Measurements from ENCODE around the gene PHYKPL.
"Not testable (repeated sequence)": the region's sequence is repeated elsewhere in the genome, so short reads cannot be mapped to it uniquely, and the experiment has no call there.

The PHYKPL gene

GRCh38 chr5:178206166-178207101, 26.2 kb downstream of the PHYKPL start:
- no peak for DNase-seq

DNA sequence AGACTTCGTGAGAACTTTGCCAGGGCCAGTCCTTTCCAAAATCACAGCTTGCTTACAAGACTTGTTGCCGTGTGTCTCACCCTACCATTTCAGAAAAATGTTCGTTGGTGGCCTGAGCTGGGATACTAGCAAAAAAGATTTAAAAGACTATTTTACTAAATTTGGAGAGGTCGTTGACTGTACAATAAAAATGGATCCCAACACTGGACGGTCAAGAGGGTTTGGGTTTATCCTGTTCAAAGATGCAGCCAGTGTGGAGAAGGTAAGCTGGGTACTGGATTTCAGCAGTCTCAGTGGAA, 26.9 kb downstream of the PHYKPL start:
- no peak for DNase-seq

DNA sequence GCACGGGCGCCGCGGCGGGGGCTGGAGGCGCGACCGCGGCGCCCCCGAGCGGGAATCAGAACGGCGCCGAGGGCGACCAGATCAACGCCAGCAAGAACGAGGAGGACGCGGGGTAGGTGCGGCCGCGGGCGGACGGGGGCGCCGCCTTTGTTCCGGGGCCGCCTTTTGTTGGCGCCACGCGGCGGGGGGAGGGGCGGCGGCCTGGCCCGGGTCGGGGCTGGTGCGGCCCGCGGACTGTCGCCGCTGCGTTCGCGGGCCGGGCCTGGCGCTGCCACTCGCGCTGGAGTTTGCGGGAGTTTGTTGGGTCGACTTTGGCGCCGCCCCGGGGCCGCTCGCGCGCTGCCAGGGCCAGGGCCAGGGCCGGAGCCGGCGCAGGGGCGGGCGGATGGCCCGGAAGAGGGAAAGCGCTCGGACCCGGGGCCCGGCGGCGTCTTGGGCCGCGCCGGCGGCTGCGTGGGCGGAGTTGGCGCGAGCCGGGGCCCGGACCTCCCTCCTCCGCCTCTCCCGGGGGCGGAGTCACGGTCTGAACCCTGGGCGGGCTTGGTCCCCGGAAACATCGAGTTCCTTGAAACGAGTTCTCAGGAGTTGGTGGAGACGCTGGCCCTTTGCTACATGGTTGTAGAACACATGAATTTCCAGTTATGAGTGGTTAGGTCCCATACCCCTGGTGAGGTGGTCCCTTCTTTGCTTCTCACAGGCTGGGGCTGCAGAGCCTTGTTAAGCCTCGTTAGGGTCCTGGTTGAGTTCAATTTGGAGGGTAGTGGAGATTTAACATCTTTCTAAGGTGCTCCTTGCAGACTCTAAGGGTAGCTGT, 27.5 kb downstream of the PHYKPL start:
- peak; percentile 74 for DNase-seq

GRCh38 chr5:178204182-178204934, 28.2 kb downstream of the PHYKPL start, which contains the start of gene HNRNPAB:
Gene HNRNPAB (plus strand): TSS chr5:178204533. CDS start chr5:178204838, 305 bp downstream.
- DNase-seq = peak; percentile 98

DNA sequence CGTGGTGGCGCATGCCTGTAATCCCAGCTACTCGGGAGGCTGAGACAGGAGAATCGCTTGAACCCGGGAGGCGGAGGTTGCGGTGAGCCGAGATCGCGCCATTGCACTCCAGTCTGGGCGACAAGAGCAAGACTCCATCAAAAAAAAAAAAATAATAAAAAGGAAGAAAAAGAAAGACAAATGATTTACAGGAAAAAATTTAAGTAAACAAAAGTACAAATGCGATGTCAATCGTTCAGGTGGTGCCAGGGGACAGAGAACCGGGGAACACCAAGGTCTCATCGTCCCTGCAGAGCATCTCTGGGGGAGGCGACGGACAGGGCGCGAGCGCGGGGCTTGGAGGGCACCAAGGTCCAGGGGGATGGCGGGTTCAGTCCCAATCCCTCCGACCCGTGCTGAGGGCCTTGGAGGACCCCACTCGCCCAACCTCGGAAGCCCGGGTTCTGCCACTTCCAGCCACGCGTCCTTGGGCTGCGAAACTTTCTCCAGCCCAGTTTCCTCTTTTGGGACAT, 28.9 kb downstream of the PHYKPL start:
- DNase-seq = no peak

GRCh38 chr5:178202541-178202940, 30.1 kb downstream of the PHYKPL start:
- DNase-seq = no peak

DNA sequence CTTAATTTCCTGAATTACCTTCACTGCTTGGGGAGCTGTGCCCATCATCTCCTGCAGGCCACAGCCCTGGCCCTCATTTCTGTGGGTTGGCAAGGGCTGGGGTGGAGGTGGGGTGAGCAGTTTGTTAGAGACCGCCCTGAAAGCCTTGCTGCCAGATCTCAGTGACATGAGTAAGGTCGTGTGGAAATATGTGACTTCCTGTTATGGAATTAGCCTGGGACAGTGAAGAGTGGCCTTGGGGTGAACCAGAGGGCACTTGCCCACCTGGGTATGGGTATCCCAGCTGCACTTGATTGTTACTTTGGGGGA, 30.7 kb downstream of the PHYKPL start:
- DNase-seq = no peak

GRCh38 chr5:178201221-178201926, 31.2 kb downstream of the PHYKPL start:
- no peak for DNase-seq

DNA sequence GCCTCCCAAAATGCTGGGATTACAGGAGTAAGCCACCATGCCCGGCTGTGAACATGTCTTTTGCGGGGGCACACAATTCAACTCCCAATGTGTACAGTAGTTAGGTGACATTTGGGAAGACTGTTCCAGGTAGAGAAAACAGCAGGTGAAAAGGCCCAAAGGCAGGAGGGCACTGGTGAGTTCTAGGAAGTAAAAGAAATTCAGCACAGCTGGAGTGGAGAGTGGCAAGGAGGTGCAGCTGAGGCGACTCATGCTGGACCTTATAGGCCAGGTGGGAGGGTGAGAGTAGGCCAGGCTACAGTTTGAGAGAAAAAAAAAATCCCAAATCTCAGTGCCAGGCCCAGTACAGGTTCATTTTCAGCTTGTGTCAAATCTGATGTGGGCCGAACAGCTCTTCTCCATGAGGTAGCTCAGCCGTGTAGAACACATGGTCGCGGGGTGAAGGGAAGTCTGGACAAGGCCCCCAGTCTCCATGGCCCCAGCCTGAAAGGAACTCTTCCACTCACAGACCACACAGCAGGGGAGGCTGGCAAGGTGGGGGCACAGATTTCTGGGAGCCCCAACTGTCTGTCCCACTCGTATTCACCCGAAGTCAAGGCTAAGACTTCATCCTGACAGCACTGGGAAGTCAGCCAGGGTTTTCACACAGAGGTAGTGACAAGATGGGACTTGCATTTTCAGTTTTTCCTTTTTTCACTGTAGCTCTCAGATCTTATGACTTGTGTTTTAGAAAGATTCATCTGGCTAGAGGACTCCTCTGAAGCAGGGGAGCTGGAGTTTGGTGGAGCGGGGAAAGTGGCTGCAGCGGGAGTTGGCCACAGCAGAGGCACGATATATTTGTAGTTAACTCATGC, 32.8 kb downstream of the PHYKPL start:
- no peak for DNase-seq

- no peak for DNase-seq
Observed at GRCh38 chr5:178198706-178199105, 33.9 kb downstream of the PHYKPL start.

DNA sequence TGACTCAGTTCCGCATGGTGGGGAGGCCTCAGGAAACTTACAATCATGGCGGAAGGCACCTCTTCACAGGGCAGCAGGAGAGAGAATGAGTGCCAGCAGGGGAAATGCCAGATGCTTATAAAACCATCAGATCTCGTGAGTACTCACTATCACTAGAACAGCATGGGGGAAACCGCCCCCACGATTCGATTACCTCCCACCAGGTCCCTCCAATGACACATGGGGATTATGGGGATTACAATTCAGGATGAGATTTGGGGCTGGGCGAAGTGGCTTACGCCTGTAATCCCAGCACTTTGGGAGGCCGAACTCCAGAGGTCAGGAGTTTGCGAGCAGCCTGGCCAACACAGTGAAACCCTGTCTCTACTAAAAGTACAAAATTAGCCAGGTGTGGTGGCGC, 34.5 kb downstream of the PHYKPL start:
- DNase-seq = not testable (repeated sequence)

DNA sequence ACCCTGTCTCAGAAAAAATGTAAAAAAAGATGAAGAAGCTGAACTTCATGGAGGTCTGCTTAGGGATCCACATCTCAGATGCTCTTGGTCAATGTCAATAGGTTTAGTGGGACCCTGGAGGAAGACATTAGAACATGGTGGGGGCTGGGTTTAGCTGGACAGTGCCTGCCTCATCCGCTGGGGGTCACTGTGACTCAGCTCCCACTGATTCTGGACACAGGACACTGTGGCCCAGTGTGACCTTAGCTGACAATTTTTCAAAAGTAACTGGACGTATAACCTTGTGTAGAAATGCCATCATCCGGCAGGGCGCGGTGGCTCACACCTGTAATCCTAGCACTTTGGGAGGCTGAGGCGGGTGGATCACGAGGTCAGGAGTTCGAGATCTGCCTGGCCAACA, 35.6 kb downstream of the PHYKPL start:
- DNase-seq = no peak

- DNase-seq = no peak
Observed at GRCh38 chr5:178196281-178196812, 36.3 kb downstream of the PHYKPL start.

DNA sequence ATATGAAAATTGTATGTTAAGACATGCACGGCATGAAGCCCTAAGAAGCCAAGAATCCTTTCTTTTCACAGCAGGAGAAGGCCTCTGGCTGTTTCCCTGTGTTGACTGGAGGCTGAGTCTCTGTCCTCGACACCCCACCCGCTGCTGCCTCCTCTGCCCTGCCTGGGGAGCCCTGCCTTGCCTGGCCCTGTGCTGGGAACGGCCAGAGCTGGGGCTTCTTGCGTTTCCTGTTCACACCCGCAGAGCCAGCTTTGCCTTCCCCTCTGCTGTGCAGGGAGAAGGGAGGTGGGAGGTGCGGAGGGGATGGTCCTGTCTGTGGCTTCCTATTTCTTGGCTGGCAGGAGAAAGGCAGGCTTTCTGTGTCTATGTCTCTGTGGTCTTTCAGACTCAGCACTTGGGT, 38.6 kb downstream of the PHYKPL start:
- no peak for DNase-seq

- no peak for DNase-seq
Observed at GRCh38 chr5:178193251-178193809, 39.3 kb downstream of the PHYKPL start.

DNA sequence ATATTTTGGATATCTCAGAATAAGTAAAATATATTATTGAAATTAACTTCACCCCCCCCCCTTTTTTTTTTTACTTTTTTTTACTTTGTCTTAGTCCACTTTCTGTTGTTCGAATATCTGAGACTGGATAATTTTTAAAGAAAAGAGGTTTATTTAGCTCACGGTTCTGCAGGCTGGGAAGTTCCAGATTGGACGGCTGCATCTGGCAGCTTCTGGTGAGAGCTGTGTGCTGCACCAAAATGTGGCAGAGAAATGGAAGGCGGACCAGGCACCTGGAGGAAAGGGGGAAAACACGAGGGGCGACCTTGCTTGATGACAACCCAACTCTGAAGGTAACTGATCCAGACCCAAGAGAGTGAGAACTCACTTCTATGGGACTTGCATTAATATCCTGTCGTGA, 39.8 kb downstream of the PHYKPL start:
- DNase-seq = no peak

GRCh38 chr5:178192244-178192643, 40.4 kb downstream of the PHYKPL start:
- no peak for DNase-seq

- DNase-seq = no peak
Observed at GRCh38 chr5:178191661-178192060, 40.9 kb downstream of the PHYKPL start.

DNA sequence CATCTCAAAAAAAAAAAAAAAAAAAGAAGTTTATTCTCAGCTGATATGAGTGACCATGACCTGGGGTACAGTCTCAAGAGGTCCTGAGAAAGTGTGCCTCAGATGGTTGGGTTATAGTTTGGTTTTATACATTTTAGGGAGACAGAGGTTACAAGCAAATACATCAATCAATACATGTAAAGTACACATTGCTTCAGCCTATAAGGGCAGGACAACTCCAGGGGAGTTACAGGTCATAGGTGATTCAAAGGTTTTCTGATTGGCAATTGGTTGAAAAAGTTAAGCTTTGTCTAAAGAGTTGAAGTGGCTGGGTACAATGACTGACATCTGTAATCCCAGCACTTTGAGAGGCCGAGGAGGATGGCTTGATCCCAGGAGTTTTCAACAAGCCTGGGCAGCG, 43.2 kb downstream of the PHYKPL start:
- DNase-seq = no peak

DNA sequence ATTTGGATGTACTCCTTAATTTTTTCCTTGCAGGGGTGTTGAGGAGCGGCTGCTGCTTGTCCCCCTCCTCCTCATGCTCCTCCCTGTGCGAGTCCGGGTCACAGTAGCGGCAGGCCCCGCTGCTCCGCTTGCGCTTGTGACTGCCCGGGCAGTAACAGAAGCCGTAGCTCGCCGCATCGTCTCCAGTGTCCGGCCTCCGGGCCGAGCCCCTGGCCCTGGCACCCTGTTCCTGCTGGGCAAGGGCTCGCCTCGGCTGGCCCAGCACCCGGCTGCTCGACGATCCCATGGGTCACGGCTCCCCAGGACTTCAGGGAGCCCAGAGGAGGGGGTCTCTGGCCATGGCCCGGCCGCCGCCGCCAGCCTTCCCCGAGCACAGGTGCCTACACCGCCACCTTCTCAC, 45.6 kb downstream of the PHYKPL start, which contains the start of gene GMCL2:
Gene GMCL2, minus strand, starts transcription at position 358 of the 400 bp plus-strand sequence. Its CDS starts 72 bp downstream, at position 286.
- DNase-seq = no peak

DNA sequence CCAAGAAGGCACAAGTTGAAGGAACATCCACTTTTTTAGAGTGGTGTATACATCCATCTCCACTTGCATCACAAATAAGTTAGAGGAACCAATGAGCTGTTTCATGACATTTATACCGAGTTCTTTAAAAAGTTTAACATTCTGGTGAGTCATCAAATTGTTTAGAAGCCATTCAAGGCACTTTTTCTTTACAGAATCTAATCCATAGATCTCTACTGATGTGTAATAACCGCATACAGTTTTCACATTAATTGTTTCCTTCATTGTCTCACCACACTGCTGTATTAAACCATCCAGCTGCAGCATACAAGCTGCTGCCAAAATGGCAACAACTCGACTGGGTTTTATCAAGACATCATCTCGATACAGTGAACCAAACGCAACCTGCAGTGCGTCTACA, 46.2 kb downstream of the PHYKPL start:
- DNase-seq = no peak
